Vagina (tissue), 2 donors: ENCODE data around the gene EXOC6B. TPM values are rescaled to one million over a fixed set of nuclear protein-coding genes. Genes with fewer than 3 reads are reported as not detected.
"Not testable (repeated sequence)": the region's sequence is repeated elsewhere in the genome, so short reads cannot be mapped to it uniquely, and the experiment has no call there.

Source experiments
- DNase-seq, 2 donors: peaks; one replicate each; pipeline ENCODE4 v3.0.0-alpha.2; 2017; ENCODE audit errors: extremely low spot score in 2 of 2
- H3K27ac ChIP-seq: fragments of 200-600 bp; sonication (generic); one replicate; pipeline ENCODE4 v1.5.1; 2019
- H3K27me3 ChIP-seq: fragments of 200-600 bp; sonication (generic); one replicate; pipeline ENCODE4 v1.5.1; 2019
- H3K36me3 ChIP-seq, 2 donors: fragments of 200-600 bp; sonication (generic); one replicate each; pipeline ENCODE4 v1.5.1; 2017 to 2019
- H3K4me1 ChIP-seq: fragments of 200-600 bp; sonication (generic); one replicate; pipeline ENCODE4 v1.5.1; 2019
- H3K4me3 ChIP-seq, 2 donors: fragments of 200-600 bp; sonication (generic); 1 replicate in 1 of 2; 2 replicates in 1 of 2; pipeline ENCODE4 v1.5.1; 2016 to 2019
- H3K9me3 ChIP-seq: fragments of 200-600 bp; sonication (generic); one replicate; pipeline ENCODE4 v1.5.1; 2019
- CTCF ChIP-seq, 3 experiments: fragments of 450-650 bp in 2 of 3; fragments of 200-600 bp in 1 of 3; sonication (generic) in 1 of 3; IDR thresholded peaks; one replicate each; pipeline ENCODE4 v1.5.1; 2017 to 2019; ENCODE audit warnings: antibody characterized with exemption in 3 of 3, mild to moderate bottlenecking in 2 of 3, moderate library complexity in 2 of 3
- POLR2A ChIP-seq, 2 donors: fragments of 450-650 bp; IDR thresholded peaks; one replicate each; pipeline ENCODE4 v1.6.1; 2017; ENCODE audit warnings: antibody characterized with exemption in 2 of 2, mild to moderate bottlenecking in 2 of 2, moderate library complexity in 2 of 2
- POLR2AphosphoS5 ChIP-seq, 2 donors: sonication (generic); formaldehyde crosslinking; IDR thresholded peaks; one replicate each; pipeline ENCODE4 v1.9.0; 2017; ENCODE audit warnings: antibody characterized with exemption in 2 of 2, mild to moderate bottlenecking in 2 of 2, low read depth in 1 of 2; ENCODE audit not compliant: insufficient read depth in 1 of 2
- intact Hi-C: fragments of 100-400 bp; cut with DNase I; formaldehyde crosslinking; loops from one replicate; pipeline ENCODE4 v1.15.1; 2023
- total RNA-seq: library from RNA; depleted of rRNA; stranded (reverse); fragments of >200 nt; gene quantifications from one replicate; pipeline ENCODE4 v1.2.3, GENCODE V29; 2016

EXOC6B gene
- total RNA-seq, 1 donor from 2014 or later: 41.5 TPM

- Histone ChIP-seq H3K4me1 (no peaks in the 10 kb centered on the region), H3K27me3 (no peaks in the 10 kb centered on the region), H3K9me3 (no peaks in the 10 kb centered on the region), H3K4me3 (no peak overlapping the region), H3K36me3 (no peaks in the 10 kb centered on the region), H3K27ac (no peak overlapping the region)
- TF ChIP-seq POLR2A (IDR thresholded peaks at IDR 0.05) (no peak), CTCF (IDR thresholded peaks at IDR 0.05) (no peak), POLR2AphosphoS5 (IDR thresholded peaks at IDR 0.05; ENCODE audit: insufficient read depth in 1 of 2, low read depth in 1 of 2) (no peak)
- intact Hi-C loops: no loop called here
- no peak for DNase-seq
Measured at GRCh38 chr2:72603481-72603880, 222.4 kb downstream of the EXOC6B start.

GRCh38 chr2:72602711-72603110, 223.1 kb downstream of the EXOC6B start:
- H3K4me3 ChIP-seq: no peak overlapping the region
- intact Hi-C loops: no loop called here
- no peaks in the 10 kb centered on the region for H3K36me3 ChIP-seq

GRCh38 chr2:72602095-72602494, 223.7 kb downstream of the EXOC6B start:
- intact Hi-C loops: no loop called here
- TF ChIP-seq POLR2A (IDR thresholded peaks at IDR 0.05): no peak
- no peak for DNase-seq
- no peaks in the 10 kb centered on the region for H3K4me1 ChIP-seq
- H3K27ac ChIP-seq: no peak overlapping the region
- no peak overlapping the region for H3K4me3 ChIP-seq
- no peaks in the 10 kb centered on the region for H3K27me3 ChIP-seq
- H3K36me3 ChIP-seq: no peaks in the 10 kb centered on the region
- H3K9me3 ChIP-seq: no peaks in the 10 kb centered on the region

More at GRCh38 chr2:72602711-72603110, 223.1 kb downstream of the EXOC6B start:
- no peaks in the 10 kb centered on the region for H3K9me3 ChIP-seq
- TF ChIP-seq POLR2AphosphoS5 (IDR thresholded peaks at IDR 0.05; ENCODE audit: insufficient read depth in 1 of 2, low read depth in 1 of 2) (no peak), CTCF (IDR thresholded peaks at IDR 0.05) (no peak), POLR2A (IDR thresholded peaks at IDR 0.05) (no peak)
- DNase-seq: no peak
- no peaks in the 10 kb centered on the region for H3K4me1 ChIP-seq
- no peaks in the 10 kb centered on the region for H3K27me3 ChIP-seq
- H3K27ac ChIP-seq: no peak overlapping the region

GRCh38 chr2:72583836-72584235, 242.0 kb downstream of the EXOC6B start:
- not testable (repeated sequence) for H3K4me3 ChIP-seq, H3K4me1 ChIP-seq, DNase-seq, H3K36me3 ChIP-seq, H3K27ac ChIP-seq, H3K9me3 ChIP-seq, H3K27me3 ChIP-seq
- intact Hi-C loops: loop anchor here (10.0 kb wide), 1 partner anchor 439 kb away; the partner anchor contains the start of gene CYP26B1

GRCh38 chr2:72583376-72583775, 242.5 kb downstream of the EXOC6B start:
- intact Hi-C loops: loop anchor here (10.0 kb wide), 1 partner anchor 439 kb away; the partner anchor contains the start of gene CYP26B1
- no peak for TF ChIP-seq CTCF (IDR thresholded peaks at IDR 0.05)

GRCh38 chr2:72581560-72582181, 244.2 kb downstream of the EXOC6B start:
- TF ChIP-seq POLR2A (IDR thresholded peaks at IDR 0.05): no peak
- no peak for TF ChIP-seq CTCF (IDR thresholded peaks at IDR 0.05)
- no peak for TF ChIP-seq POLR2AphosphoS5 (IDR thresholded peaks at IDR 0.05; ENCODE audit: insufficient read depth in 1 of 2, low read depth in 1 of 2)
- no peaks in the 10 kb centered on the region for H3K27me3 ChIP-seq
- H3K4me1 ChIP-seq: no peaks in the 10 kb centered on the region
- no peaks in the 10 kb centered on the region for H3K9me3 ChIP-seq
- DNase-seq: no peak
- no peak overlapping the region for H3K27ac ChIP-seq
- no peaks in the 10 kb centered on the region for H3K36me3 ChIP-seq
- intact Hi-C loops: loop anchor here (10.0 kb wide), 1 partner anchor 437 kb away; the partner anchor contains the start of gene CYP26B1
- H3K4me3 ChIP-seq: no peak overlapping the region

More at GRCh38 chr2:72583376-72583775, 242.5 kb downstream of the EXOC6B start:
- no peaks in the 10 kb centered on the region for H3K4me1 ChIP-seq
- no peaks in the 10 kb centered on the region for H3K36me3 ChIP-seq
- no peak for DNase-seq
- H3K27ac ChIP-seq: no peak overlapping the region
- H3K9me3 ChIP-seq: no peaks in the 10 kb centered on the region
- no peaks in the 10 kb centered on the region for H3K27me3 ChIP-seq
- no peak overlapping the region for H3K4me3 ChIP-seq
